Retina (tissue), 1 donor: ENCODE measurements around the gene LPIN3.
A peak's percentile ranks its signal among the peaks of the same experiment; 100 is the strongest.

Experiments used
- DNase-seq: peaks from one replicate; pipeline ENCODE4 v3.0.0-alpha.2; 2016

LPIN3 gene

DNA sequence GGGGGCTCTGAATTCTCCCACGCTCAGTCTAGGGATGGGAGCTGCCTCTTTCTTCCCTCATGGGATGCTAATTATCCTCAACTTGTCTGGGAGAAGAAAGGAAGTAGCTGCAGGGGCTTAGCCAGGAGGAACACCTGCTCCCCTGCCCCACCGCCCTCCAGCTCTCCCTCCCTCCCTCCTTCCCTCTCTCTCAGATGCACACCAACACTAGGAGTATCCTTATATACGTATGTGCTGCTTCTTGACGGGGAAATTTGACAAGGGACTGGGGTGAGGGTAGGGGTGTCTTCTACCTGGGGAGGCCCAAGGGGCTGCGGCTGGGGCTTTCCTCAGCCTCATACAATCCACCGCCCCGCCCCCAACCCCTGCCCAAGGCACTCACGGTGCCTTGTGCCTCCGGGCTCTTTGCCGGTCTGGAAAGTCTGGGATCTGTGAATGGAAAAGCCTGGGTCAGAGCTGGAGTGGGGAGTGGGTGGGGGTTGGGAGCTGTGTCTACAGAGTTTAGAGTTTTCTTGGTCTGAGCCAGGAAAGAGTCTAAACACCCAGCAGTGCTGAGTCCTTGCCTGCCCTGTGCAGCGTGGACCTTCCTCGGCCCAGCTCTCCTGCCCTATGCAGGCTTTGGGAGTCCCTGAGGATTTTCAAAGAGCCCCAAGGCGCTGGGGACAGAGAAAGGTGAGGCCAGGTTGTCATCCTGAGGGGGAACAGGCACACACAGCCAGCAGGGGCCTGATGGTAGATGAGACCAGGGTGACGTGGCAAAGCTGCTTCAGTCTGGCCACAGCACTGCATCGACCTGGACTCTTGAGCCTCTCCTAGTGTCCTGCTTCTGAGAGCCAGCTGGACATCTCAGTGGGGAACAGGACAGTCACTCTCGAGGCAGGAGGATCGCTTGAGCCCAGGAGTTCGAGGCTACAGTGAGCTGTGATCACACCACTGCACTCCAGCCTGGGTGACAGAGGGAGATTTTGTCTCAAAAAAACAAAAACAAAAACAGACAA is 55.3 kb downstream of the LPIN3 start:
- DNase-seq, result peak; percentile 46

DNA sequence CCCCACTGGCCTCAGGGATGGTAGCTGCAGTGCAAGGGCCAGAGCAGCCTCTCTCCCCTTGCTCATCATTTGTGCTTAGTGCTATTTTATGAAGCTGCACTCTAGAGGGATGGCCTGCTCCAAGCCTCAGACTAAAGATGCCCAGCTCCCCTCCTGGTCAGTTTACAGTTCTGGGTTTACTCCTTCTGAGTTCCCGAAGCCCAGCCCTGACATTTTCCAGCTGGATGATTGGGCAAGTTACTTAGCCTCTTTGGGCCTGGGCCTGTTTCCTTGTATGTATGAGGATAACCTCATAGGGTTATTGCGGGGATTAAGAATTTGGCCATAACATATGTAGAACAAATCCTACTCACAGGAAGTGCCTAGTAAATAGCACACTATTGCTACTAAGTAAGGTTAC is 57.8 kb downstream of the LPIN3 start:
- no peak for DNase-seq

DNA sequence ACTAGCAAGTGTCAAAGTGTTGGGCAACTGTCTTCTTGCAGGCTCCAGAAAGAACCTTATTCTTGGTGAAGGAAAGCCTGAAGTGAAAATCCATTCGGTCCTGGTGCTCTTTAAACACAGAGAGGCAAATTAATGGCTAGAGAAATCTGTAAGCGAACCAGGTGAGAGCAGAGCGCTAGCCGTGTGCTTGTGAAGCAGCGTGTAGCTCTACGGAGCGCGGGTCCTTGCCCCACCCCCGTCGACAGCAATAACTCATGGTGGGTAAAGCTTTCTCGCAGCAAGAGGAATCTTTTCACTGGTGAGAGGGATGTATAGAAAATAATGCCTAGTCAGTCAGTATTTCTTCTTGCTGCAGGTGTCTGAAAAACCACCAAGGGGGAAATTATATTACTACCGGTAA is 63.0 kb downstream of the LPIN3 start:
- no peak for DNase-seq

DNA sequence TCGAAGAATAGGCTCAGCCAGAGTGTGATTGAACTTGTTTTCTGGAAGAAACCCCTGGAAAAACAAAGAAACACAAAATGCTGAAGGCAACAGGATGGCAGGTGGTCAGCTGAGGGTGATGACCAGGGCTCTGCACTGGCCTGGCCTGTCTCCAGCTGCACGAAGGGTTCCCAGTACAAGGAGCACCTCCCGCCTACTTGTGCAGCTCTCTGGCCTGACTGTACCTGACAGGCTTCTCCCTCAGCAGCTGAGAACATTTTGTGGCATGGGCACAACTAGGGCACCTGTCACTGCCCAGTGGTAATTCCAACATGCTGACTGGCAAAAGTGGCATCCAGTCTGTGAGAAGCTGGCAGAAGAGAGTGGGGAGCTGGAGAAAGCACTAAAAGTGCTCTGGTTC is 64.8 kb downstream of the LPIN3 start:
- DNase-seq, result no peak

DNA sequence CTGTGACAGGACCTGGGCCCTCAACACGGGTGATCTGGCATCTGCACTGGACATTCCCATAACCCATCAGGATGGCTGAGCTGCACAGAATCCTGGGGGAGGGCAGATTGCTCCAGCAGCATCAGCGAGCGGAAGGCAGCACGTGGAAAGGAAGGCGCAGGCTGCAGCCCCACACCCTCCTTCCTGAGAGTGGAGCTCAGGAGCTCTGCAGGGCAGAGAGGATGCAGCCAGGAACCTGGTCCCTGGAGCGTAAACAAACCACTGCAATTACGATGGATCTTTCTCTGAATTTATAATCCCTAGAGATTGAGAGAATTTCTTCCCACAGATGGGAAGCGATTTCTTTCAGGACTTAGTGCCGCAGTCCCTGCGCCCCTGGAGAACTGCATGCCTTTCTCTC is 65.7 kb downstream of the LPIN3 start:
- DNase-seq, result peak; percentile 47

DNA sequence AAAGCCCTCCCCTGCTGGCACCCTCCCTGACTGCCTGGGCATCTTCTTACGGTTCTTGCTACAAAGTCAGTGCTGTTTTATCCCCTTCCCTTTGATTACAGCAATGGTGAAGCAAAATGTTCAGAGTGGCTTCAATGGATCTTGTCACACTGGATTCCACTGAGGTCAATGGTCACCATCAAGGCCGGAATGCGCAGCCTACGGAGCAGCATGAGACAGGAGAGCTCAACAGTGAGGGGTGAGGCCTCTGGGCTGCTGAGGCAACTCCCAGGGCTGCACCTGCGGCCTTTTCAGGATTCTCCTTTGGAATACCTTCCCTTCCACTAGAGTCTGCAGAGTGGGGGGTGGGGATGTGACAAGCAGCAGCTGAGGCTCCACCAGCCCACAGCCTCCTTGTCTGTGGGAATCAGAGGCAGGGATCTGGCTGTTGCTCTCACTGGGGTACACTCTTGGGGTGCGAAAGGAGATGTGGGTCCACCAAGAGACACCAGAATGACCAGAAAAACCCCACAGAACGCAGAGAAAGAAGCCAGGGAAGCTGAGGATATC is 66.3 kb downstream of the LPIN3 start:
- DNase-seq, result no peak

DNA sequence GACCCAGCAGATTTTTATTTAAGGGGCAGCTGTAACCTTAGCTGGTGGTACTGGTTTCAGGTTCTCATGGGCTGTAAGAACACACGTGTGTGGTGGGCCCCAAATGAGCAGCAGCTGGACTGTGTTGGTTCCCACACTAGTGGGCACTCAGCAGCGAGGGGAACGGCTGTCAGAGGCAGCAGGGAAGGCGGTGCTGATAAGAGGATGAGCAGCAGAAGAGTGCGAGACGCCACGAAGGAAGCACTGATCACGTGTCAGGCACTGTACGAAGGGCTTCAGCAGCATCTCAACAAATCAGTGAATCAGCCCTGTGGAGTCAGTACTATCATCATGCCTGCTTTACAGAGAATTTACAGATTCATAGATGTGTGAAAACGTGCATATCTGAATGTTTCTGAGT is 67.0 kb downstream of the LPIN3 start:
- no peak for DNase-seq

DNA sequence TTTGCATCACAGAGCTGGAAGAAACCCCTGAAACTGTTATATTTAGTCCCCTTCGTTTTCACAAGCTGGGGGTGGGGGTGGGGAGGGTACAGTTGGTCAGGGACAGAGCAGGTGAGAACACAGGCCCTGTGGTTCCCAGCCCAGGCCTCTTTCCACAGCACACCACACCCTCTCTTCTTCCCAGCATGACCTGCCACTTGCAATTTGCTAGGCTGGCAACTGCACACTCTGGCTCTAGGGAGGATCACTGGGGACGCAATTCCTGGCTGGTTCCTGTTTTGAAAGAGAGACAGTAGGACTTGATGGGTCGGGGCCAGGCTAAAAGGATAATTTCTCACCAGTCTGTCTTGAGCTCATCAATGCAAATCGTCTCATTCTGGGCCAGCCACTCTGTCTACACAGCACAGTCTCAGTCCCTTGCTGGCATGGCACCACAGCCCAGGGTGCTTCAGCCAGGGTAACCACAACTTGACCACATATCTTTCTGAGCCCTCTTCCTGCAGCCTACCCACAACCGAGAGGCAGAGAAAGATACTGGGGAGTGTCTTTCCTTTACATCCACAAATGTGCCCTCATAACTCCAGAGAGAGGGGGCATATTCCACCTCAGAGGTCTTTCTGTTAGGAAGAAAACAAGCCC is 67.7 kb downstream of the LPIN3 start:
- DNase-seq, result peak; percentile 30

DNA sequence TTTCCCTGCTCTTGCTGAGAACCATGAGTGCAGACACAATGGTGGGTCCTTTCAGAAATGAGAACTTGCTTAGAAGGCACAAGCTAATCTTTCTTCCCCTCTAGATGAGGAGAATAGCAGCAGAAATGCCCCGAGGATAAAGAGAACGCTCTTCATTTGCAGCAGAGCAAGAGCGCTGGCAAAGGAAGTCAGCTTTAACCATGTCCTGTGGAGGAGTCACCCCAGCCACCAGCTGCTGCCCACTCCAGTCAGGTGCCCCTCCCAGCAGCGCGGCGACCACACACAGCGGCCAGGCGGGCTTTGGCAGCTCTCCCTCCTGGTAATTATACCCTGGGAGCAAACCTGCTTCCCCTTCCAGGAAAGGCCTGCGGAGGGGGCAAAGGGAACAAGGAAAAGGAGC is 68.4 kb downstream of the LPIN3 start:
- peak; percentile 34 for DNase-seq
